Measurements from ENCODE around the gene PPT1.

The PPT1 gene

DNA sequence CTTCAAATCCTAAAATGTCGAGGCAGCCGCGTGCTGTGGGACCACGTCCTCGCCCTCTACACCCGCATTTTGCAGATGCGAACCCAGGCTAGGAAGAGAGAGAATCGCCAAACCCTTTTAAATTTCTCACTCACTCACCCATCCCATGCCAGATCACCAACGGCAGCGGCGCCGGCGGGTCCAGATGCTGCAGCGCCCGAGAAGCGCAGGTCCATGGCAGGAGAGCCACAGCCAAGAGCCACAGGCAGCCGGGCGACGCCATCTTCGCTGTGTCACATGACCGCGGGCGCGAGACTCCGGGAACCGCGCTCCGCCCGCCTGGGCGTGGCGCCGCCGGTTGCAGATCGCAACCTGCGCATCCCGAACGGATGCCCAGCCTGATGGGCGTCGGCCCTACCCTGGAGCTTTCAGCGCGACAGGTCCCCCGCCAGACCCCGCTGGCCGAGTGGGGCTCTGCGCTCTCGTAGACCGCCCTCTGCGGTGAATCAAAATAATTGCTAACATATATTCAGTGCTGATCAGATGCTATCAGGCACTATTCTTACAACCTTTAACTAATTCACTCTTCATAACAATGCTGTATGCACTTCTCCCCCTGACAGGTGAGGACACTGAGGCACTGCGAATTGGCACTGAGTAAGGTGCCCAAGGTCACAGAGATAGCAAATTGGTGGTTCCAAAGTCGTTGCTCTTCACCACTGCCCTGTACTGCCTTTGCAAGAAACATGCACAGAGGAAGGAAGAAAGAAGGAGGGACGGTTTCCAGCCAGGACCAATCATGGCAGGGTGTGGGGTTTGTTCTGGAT, at the start of gene PPT1:
Gene PPT1 (minus strand): TSS at position 276 of the 806 bp plus-strand sequence. CDS start 14 bp downstream, at position 262.
- peak; percentile 96 for DNase-seq

DNA sequence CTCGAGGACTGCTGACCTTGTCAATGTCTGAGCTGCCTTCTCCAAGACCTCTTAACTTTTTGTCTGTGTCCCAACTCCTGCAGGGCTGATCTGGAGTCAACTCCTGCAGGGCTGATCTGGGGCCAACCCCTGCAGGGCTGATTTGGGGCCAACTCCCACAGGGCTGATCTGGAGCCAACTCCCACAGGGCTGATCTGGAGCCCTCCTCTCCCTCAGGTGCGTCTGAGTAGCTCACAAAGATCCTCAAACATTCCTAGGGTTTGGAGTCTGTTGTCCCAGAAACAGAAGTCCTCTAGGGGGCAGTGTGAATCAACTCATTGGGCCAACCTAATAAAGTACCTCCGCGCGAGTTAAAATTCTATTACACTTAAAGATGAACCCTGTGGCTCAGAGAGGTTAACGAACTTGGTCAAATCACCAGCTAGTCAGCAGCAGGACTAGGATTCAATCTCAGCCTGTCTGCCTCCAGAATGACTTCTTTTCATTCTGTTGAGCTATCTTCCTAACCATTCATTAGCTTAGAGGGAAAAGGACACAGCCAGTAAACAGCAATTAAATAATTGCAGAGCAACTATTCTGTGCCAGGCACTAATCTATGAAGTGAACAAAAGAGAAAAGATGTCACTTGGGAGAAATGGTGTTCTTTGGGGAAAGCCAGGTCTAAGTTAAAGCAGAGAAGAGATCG, 47.0 kb upstream of the PPT1 start:
- peak; percentile 100 for DNase-seq

DNA sequence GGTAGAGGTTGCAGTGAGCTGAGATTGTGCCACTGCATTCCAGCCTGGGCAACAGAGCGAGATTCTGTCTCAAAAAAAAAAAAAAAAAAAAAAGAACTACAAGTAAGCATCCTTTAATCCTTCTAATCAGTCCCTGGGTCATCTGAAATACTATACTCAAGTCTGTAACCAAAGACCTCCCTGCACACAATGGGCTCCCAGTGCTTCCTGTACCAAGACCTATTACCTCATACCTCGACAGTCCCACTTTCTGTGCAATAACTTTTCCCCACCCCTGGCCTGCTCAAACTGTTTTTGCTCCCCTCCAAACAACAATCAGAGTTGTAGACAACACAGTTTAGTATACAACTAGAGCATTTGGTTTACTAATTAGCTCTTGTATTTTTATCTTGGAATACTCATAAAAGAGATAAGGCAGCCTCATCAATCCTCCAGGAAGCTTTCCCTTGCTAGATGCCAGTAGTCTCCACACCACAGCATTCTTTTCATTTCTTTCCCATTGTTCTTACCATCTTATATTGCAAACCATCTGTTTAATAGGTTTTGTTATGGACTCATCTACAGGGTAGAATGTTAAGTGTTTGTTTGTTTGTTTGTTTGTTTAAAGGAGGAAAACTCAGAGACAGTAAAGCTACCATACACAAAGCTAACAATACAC, 45.0 kb upstream of the PPT1 start:
- no peak for DNase-seq

DNA sequence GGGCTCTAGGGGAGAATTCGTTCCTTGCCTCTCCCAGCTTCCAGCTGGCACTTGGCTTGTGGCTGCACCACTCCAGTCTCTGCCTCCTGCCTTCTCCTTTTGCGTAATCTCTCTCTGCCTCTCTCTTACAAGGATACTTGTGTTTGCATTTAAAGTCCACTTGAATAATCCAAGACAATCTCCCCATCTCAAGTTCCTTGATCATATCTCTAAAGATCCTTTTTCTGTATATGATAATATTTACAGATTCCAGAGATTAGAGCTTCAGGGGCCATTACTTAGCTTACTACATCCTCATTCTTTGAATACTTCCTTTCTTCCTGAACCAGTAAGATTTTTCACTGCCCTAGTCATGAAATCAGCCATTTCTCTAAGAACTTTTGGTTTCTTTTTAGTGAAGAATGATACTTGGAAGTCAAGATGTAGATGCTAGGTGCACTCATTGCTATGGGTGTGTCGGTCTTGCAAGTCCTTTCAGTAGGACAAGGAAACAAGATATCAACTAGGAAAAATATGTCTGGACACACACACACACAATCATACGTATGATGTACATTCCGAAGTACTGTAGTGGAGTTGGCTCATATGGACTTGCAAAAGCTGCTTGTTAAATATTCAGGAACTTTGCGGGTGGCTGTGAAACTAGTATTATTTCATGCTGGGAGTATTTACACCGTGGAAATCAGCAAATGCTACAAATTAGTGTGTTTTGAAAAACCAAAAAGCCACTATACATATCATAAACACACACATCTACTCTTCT, 43.3 kb upstream of the PPT1 start:
- DNase-seq = no peak

DNA sequence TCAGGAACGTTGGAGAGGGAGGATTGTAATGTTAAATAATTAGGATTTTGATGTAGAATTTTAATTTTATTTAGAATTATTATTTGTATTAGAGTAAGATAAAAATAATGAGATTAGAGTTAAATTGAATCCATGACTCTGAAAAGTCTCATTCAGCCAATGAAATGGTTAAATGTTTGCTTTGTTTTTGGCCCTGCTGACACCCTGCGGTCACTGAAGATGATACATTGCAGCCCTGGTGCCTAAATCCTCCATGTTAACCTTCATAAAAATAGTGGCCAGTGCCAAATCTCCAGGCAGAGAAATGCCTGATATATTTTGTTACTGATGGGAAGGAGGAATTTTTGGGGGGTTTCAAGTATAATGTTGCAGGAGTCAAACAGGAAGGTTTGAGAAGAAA, 36.8 kb upstream of the PPT1 start:
- DNase-seq = no peak

DNA sequence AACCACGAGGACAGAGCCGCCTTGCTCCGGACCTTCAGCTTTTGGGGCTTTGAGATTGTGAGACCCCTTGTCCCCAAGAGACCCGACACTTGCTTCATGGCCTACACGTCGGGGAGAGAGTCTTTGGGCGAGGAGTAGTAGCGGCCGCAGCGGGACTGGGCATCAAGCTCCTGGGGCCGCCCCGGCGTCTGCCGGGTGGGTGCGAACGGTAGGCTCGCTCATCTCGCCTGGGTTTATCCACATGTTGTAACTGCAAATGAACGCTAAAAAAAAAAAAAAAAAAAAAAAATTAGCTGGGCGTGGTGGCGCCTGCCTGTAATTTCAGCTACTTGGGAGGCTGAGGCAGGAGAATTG, 36.2 kb upstream of the PPT1 start:
- DNase-seq = no peak

DNA sequence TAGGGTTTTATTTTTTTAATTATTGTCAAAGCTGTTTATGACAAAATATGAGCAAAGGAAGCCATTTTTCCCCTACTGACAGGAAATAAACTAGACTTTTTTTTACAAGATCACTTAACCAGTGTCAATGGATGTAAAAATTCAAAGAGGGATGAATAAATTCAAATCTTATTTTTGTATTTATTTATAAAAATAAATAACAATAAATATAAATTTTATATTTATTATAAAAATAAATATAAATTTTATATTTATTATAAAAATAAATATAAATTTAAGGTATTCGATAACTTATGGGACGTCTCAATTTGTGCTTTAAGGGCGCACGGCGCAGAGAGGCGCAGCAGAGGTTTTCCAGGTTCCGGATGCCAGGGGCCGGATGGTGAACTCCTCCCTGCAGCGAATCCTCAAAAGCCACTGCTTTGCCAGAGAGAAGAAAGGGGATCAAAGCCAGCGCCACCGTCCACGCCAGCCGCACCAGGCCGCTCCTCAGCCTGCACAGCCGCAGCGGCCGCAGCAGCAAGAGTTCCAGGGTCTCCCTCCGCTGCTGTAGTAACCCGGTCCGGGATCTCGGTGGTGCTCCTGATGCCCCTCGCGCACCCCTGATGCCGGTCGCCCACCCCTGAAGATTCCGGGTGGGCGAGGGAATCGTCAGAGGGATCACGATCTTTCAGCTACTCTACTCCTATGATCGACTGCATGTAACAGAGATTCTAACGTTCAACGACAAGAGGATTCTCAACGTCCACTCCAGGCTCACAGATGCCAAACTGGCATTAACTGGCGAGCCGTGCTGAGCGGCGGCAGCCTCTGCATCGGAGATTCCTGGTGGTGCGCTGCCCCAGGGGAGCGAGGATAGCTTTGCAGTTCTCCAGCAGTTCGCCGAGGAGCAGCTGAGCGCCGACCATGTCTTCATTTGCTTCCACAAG, 35.6 kb upstream of the PPT1 start:
- peak; percentile 78 for DNase-seq

DNA sequence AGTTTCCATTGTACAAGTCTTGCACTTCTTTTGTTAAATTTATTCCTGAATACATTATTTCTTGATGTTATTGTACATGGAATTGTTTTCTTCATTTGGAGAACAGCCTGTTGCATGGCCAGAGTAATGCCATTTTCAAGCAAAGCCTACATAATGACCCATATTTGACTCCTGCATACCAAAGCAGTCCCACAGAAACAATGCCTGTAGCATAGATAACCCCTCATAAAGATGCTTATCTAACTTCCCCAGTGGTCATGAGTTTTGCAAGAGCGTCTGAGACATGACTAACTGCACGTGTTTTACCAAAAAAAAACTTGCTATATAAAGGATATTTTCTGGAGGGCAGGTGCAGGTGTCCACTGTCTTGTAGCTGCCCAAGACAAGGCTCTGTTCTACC, 33.8 kb upstream of the PPT1 start:
- no peak for DNase-seq

DNA sequence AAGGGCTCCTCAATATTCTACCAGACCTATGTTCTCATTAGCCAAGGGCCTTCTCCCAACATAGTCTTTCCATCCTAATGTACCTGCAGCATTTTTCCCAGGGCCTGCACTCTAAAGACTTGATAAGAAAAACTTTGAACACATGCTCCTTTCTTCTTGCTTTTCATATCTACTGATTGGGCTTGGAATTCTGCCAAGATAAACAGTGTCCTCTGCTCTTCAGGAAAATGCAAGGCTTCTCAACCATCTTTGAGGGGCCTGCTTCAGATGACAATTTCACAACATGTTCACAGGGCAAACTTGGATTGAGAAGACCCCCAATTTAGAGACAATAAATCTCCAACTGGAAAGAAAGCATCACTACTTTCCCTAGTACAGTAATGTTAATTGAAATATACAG, 25.8 kb upstream of the PPT1 start:
- DNase-seq = no peak

DNA sequence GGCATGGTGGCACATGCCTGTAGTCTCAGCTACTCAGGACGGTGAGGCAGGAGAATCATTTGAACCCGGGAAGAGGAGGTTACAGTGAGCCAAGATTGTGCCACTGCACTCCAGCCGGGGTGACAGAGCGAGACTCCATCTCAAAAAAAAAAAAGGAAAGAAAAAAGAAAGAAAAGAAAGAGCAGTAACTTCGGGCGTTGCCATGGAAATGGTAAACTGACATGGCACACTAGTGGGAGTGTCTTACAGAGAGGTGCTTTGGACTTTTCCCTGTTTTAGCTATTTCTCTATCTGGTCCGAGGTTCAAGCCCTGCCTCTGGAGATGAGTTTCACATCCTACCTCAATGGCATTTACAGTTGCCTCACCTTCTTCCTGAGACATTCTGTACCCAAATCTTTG, 23.1 kb upstream of the PPT1 start:
- DNase-seq = no peak

DNA sequence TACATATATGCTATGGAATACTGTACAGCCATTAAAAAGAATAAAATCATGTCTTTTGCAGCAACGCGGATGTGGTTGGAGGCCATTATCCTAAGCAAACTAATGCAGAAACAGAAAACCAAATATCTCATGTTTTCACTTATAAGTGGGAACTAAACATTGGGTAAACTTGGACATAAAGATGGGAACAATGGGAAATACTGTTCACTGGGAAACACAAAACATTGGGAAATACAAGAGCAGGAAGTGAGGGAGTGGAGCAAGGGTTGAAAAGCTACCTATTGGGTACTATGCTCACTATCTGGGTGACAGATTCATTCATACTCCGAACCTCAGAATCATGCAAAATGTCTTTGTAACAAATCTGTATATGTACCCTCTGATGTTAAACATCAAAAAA, 17.3 kb upstream of the PPT1 start:
- no peak for DNase-seq

DNA sequence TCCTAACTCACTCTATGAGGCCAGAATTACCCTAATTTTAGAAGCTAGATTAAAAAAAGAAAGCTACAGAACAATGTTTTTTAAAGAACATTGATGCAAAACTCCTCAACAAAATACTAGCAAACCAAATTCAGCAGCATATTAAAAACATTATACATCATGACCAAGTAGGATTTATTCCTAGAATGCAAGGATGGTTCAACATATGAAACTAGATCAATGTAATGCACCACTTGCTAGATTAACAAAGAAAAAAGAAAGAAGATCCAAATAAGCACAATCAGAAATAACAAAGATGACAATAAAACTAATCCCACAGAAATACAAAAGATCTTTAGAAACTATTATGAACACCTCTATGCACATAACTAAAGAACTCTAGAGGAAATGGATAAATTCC, 13.3 kb upstream of the PPT1 start:
- DNase-seq = no peak

DNA sequence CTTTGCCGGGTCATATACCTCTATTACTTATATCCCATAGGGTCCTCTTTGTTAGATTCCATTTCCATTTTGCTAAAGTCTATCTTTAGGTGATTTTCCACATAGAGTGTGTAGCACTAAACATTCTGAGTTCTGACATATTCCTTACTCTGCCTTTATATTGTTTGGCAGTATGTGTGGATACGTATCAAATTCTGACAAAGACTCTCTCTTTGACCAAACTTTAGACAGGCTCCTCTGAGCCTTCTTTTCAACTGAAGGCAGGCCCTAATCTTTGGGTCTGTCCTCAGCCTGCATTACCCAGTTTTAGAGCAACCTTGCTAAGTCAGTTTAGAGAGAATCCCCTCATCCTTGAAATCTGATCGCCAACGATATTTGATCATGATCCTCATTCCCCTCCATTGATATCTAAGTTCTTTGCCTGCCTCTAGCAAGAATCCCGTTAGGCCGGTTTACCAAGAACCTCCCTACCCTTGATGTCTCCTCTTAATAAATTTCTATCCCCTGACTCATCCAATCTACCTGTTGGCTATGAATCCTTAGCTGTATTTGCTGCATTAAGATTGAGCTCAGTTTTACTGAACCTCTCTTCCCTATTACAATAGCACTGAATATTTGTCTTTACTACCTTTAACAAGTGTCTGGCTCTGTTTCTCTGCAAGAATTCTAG, 10.4 kb upstream of the PPT1 start:
- DNase-seq = no peak

DNA sequence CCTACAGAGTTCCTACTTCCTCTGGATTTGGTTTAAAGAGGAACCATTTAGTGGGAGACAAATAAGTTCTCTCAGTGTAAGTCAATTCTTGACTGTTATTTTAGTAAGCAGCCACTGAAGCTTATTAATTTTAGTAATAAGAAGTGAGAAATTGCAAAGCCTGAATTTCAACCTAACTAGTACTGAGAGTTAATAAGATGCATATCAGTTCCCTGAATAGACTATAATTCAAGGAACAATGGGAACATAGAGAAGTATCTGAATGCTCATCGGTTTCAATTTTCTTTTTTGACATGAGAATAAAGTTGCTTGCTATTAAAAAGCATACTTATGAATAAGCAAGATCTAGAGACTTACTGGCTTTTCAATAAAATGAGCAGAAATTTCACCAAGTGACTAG, 8.0 kb upstream of the PPT1 start:
- DNase-seq = no peak

DNA sequence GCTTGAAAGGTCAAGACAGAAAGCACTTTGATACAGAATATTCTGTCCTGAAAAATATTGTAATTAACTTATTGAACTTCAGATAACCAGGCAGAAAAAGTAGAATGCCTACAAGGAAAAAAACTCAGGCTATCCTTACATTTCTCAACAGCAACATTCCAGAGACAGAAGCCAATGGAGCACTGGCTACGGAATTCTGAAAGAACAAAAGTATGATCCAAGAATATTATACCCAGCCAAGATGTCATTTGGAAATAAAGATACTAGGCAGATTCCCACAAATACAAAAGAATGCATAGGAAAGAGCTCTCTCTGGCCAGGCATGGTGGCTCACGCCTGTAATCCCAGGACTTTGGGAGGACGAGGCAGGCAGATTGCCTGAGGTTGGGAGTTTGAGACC, 5.8 kb upstream of the PPT1 start:
- DNase-seq = no peak

DNA sequence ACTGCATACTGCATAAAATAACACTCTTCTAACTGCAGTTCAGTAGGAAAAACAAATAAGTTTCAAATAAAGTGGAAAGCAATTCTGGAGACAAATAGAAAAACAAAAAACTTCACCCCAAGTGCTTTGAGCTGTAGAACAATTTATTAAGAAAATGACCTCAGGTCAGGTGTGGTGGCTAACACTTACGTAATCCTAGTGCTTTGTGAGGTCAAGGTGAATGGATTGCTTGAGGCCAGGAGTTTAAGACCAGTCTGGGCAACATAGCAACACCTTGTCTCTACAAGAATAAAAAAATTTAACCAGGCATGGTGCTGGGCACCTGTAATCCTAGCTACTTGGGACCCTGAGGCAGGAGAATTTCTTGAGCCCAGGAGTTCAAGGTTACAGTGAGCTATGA, 5.0 kb upstream of the PPT1 start:
- DNase-seq = no peak

DNA sequence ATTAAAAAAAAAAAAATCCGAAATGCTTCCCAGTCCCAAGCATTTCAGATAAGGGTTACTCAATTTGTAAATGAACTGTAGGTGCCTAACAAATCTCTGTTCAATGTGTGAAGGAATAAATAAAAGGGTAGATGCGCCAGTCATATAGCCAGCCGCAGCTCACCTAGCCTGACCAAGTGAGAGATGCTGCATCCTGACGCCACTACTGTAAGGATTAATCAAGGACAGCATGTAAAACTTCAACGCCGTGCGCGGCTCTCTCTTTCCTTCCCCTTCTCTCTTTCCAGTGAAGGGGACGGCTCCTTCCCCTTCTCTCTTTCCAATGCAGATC, 441 bp downstream of the PPT1 start:
- no peak for DNase-seq

DNA sequence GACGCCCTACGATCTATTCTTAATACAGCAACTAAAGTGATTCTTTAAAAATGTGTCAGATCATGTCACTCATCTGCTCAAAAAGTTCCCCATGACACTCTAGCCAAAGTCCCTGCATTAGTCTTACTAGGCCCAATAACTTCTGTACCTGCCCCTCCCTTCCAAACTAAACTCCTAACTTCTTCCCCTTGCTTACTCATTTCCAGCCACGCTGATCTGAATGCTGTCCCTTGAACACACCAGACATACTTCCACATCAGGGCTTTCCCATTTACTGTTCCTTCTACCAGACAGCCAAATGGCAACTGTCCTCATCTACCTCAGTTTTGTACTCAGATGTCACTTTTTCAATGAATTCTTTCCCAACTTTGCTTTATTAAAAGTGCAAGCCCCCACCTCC, 1.2 kb downstream of the PPT1 start:
- DNase-seq = no peak

DNA sequence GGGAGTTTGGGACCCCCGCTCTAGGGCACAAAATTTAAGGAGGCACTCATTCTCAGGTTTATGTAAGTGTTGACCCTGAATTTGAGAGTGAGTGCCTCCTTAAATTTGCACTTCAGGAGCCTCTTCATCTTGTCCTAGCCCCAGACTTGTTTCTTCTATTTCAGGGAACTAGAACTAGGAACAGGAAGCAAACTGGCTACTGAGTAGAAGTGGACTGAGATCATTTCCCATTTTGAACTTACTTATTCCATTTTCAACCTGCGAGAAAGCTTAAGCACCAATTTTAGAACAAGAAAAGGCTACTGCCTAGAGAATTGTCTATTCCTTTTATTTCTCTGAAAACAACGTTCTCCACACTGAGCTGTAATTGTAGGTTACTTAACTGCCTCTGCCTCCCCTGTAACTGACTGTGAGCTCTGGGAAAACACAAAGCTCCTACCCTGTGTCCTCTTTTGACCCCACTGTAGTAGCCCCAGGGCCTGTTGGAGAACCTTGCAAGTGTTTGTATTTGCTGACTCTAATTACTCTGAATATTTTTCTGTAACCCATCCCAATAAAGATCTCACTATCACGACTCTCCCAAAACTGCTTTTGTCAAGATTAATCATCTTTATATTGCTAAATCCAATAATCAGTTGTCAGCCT, 2.5 kb downstream of the PPT1 start:
- DNase-seq = no peak

DNA sequence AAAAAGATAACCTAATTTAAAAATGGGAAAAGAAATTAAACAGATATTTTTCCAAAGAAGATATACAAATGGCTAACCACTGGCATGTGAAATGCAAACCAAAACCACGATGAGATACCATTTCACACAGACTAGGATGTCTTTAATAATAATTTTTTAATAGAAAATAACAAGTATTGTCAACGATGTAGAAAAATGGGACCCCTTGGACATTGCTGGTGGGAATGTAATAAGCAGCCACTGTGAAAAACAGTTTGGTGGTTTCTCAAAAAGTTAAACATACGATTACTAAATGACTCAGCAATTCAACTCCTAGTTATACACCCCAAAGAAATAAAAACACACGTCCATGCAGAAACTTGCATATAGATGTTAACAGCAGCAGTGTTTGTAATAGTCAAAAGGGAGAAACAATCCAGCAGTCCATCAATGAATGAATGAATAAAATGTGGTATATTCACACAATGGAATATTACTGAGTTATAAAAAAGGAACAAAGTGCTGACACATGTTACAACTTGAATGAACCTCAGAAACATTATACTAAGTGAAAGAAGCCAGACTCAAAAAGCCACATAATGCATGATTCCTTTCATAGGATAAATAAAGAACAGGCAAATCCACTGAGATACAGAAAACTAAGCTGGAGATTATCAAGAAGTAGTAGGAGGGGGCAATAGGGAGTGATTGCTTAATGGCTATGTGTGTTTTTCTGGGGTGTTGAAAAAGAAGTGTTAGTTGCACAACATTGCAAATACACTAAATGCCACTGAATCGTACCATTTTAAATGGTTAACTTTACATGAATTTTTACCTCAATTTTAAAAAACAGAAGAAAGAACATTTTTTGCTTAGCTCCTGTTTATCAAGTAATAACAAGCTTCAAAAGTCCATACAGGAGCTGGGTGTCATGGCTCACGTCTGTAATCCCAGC, 4.1 kb downstream of the PPT1 start:
- no peak for DNase-seq

Measured in NCI-H1092 treated with DMSO at 0.1 percent for 48 hours (cell line).